ENCODE measurements around the gene MCL1. TPM values are rescaled to one million over a fixed set of nuclear protein-coding genes. Genes with fewer than 3 reads are reported as not detected.
A peak's percentile ranks its signal among the peaks of the same experiment; 100 is the strongest.

Gene MCL1
- total RNA-seq, 1 donor from 2014 or later = 212 TPM

- DNase-seq (ENCODE audit: low spot score, unreplicated experiment) = no peak
- H3K27me3 Mint-ChIP-seq = no peaks in the 10 kb centered on the region
- no peaks in the 10 kb centered on the region for H3K36me3 Mint-ChIP-seq (ENCODE audit: insufficient read depth)
- peaks cover 8% of the 10 kb centered on the region for H3K4me1 Mint-ChIP-seq (ENCODE audit: low read depth)
- H3K27ac Mint-ChIP-seq = peak overlapping the region; percentile 81
- TF ChIP-seq CTCF (IDR thresholded peaks at IDR 0.05; ENCODE audit: unreplicated experiment) = no peak
- H3K4me3 Mint-ChIP-seq (ENCODE audit: low read depth) = no peak overlapping the region
- H3K9me3 Mint-ChIP-seq (ENCODE audit: low read depth) = no peaks in the 10 kb centered on the region
Observed at GRCh38 chr1:150537732-150538684, 41.4 kb downstream of the MCL1 start.

DNA sequence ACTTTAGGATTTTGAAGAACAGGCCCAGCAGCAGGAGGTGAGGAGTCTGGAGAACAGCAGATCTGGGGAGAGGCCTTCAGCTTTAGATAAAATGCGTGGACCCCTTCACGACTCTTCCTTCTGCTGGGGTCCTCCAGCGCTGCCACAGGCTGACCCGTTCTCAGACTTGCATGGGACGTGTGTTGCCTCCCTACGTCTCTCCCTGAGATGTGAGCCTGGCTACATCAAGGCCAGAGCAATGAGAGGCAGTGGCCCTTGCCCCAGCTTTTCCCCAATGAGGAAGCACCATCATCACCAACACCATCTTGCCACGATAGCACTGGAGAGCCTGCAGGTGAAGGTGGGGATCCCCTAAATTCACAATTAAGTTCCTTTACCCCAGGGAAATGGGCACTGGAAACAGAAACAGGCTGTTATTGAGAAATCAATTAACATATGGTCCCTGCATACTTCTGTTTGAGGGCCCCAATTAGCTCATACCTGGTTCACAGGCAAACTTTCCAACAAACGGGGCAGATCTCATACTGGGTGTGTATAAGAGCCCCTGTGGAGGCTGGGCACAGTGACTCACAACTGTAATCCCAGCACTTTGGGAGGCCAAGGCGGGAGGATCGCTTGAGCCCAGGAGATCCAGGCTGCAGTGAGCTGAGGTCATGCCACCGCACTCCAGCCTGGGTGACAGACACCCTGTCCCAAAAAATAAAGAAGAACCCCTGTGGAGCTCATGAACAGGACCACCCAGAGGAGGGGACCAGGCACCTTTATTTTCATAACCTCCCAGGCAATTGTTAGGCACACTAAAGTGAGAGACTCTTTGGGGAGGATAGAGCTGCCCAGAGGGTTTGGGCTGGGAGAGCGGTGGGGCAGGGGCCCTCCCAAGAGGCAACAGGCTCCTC lies 42.3 kb downstream of the MCL1 start:
- no peaks in the 10 kb centered on the region for H3K9me3 Mint-ChIP-seq (ENCODE audit: low read depth)
- peaks cover 17% of the 10 kb centered on the region for H3K4me1 Mint-ChIP-seq (ENCODE audit: low read depth)
- peak overlapping the region; percentile 59 for H3K27ac Mint-ChIP-seq
- H3K4me3 Mint-ChIP-seq (ENCODE audit: low read depth) = no peak overlapping the region
- no peak for TF ChIP-seq CTCF (IDR thresholded peaks at IDR 0.05; ENCODE audit: unreplicated experiment)
- H3K36me3 Mint-ChIP-seq (ENCODE audit: insufficient read depth) = no peaks in the 10 kb centered on the region
- no peak for DNase-seq (ENCODE audit: low spot score, unreplicated experiment)
- H3K27me3 Mint-ChIP-seq = no peaks in the 10 kb centered on the region

GRCh38 chr1:150535511-150536287 lies 43.7 kb downstream of the MCL1 start:
- Mint-ChIP-seq H3K4me3 (ENCODE audit: low read depth) (no peak overlapping the region), H3K4me1 (ENCODE audit: low read depth) (peaks cover 27% of the 10 kb centered on the region), H3K27me3 (no peaks in the 10 kb centered on the region), H3K27ac (no peak overlapping the region), H3K9me3 (ENCODE audit: low read depth) (no peaks in the 10 kb centered on the region), H3K36me3 (ENCODE audit: insufficient read depth) (no peaks in the 10 kb centered on the region)
- no peak for DNase-seq (ENCODE audit: low spot score, unreplicated experiment)
- TF ChIP-seq CTCF (IDR thresholded peaks at IDR 0.05; ENCODE audit: unreplicated experiment) = no peak

- DNase-seq (ENCODE audit: low spot score, unreplicated experiment) = no peak
- no peak for TF ChIP-seq CTCF (IDR thresholded peaks at IDR 0.05; ENCODE audit: unreplicated experiment)
- no peak overlapping the region for H3K4me3 Mint-ChIP-seq (ENCODE audit: low read depth)
- no peaks in the 10 kb centered on the region for H3K36me3 Mint-ChIP-seq (ENCODE audit: insufficient read depth)
- peaks cover 29% of the 10 kb centered on the region for H3K4me1 Mint-ChIP-seq (ENCODE audit: low read depth)
- H3K27me3 Mint-ChIP-seq = no peaks in the 10 kb centered on the region
- H3K27ac Mint-ChIP-seq = no peak overlapping the region
- H3K9me3 Mint-ChIP-seq (ENCODE audit: low read depth) = no peaks in the 10 kb centered on the region
Observed at GRCh38 chr1:150534002-150534401, 45.4 kb downstream of the MCL1 start.

Measured in progenitor cell of endocrine pancreas (in vitro differentiated cells).